NCI-H2029 (cell line): ENCODE results near the gene METTL4.

ENCODE experiments used
- DNase-seq: peaks from one replicate; lab custom pipeline; 2025; lab: John Stamatoyannopoulos, UW

Gene METTL4

GRCh38 chr18:2571200-2572170 is at the start of gene METTL4, which contains the start of gene NDC80:
METTL4 (minus strand) TSS chr18:2571505; CDS start chr18:2567216, 4,289 bp downstream.
NDC80 (plus strand) TSS chr18:2571557; CDS start chr18:2572986, 1,429 bp downstream.
- DNase-seq, result peak; percentile 65

DNA sequence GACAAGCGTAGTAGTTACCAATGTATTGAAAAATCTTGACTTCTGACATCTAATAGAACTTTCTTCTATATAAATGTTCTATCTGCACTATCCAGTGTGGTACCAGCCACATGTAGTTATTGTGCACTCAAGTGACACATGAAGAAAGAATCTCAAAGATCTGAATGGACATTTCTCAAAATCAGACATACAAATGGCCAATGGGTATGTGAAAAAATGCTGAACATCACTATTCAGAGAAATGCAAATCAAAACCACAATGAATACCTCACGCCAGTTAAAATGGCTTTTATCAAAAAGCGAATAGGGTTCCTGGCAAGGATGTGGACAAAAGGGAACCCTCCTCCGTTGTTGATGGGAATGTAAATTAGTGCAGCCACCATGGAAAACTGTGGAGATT is 46.7 kb upstream of the METTL4 start:
- DNase-seq, result no peak

DNA sequence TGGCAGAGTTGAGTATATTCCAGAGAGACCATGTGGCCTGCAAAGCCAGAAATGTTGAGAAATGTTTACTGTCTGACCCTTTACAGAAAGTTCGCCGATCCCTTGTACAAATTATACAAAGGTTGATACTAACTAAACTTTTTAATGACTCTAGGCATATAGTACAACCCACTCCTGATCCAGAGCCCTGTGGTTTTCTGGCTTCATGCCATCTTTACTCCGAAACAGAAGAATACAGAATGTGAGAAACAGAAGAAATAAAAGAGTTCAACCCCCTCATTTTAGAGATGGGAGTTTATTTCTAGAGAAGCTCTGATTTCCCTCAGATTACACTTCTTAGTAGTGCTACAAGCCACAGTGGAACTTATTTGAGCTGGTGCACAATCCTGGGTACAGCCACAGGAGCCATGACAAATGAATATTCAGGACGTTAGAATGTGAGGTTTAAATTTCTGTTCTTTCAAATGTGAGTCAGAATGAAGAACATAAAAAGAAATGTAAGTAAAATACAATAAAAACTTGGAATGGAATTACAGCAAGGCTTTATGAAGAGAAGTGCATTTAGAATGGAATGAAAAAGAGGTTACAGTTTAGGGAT is 46.2 kb upstream of the METTL4 start:
- no peak for DNase-seq

- no peak for DNase-seq
Observed at GRCh38 chr18:2612996-2613395, 41.7 kb upstream of the METTL4 start.

GRCh38 chr18:2610549-2610948 is 39.2 kb upstream of the METTL4 start:
- DNase-seq, result no peak

DNA sequence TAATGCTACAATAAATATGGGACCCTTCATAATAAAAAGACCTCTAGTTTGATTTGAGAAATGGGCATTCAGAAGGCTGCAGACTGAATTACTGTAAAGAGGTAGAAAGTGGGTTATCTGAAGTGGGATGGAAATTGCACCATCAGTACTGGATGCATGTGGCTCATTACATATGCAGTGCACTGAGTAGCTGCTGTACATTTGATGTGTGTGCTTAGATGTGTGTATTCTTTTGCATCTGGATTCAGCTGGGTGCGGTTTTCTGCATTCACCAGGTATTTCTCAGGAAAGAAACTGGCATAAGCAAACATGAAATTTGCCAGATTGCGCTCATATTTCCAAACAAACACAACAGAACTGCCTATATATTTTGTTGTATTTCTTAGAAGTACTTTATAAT is 38.3 kb upstream of the METTL4 start:
- no peak for DNase-seq

- DNase-seq, result no peak
Observed at GRCh38 chr18:2606335-2606734, 35.0 kb upstream of the METTL4 start.

DNA sequence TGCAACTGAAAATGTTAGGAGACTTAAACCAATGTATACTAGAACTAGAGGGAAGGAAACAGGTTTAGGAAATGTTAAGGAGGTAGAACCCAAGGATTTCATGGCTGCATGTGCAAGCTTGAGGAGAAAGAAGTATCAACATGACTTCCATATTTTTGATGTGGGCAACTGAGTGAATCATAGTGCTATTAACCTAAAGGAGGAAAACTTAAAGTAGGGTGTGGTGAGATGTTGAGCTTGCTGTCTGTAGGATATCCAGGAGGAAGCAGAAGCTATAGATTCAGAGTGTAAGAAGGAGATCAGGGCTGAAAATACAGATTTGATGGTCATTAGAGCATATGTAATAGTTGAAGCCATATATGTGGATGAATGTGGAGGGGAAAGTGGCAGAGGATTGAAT is 31.5 kb upstream of the METTL4 start:
- no peak for DNase-seq

- DNase-seq, result no peak
Observed at GRCh38 chr18:2597639-2598038, 26.3 kb upstream of the METTL4 start.

DNA sequence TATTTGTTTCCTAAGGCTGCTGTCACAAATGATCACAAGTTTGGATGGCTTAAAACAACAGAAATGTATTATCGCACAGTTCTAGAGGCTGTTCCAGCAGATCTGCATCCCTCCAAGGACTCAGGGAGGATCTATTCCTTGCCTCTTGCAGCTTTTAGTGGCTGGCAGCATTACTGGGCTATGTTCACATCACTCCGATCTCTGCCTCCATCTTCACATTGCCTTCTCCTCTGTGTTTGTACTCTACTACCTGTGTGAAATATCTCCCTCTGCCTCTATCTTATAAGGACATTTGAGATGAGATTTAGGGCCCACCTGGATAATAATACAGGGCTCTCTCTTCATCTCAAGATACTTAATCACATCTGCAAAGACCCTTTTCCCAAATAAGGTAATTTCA is 19.0 kb upstream of the METTL4 start:
- DNase-seq, result no peak

- no peak for DNase-seq
Observed at GRCh38 chr18:2589345-2590068, 18.2 kb upstream of the METTL4 start.

GRCh38 chr18:2588666-2589344 is 17.5 kb upstream of the METTL4 start:
- DNase-seq, result no peak

DNA sequence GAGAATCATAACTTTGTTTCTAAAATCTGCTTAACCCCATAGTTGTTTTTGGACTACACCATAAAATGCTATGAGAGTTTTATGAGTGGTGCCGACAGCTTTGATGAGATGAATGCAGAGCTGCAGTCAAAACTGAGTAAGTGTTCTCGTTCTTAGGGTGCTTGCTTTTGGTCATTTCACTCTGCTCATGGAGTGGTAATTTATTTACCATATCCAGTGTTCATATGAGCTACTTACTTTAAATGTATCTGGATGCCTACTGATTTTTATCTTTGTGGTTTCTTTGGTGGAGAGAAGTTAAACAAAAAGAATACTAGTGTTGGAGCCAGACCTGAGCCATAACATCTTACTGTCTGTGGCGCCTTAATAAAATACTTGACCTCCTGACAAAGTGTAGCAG is 16.5 kb upstream of the METTL4 start:
- DNase-seq, result no peak

GRCh38 chr18:2573408-2573807 is 2.1 kb upstream of the METTL4 start:
- DNase-seq, result no peak

- DNase-seq, result no peak
Observed at GRCh38 chr18:2572892-2573291, 1.6 kb upstream of the METTL4 start.

DNA sequence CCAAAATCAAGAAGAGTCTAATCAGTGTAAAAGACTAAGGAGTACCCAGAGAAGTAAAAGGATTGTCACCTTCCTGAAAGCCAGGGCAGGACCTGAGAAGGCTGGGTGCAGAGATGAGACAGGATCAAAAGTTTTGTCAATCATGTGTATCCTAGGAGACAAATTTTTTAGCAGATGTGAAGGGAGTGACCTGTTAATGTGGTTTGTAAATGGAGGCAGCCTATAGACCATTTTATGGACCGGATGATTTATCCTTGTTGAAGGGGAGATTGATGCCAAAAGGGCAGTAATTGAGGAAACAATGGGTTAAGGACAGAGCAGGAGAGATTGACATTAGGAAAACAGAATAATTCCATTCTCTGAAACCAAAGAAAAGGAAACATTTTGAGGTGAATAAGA is 865 bp upstream of the METTL4 start:
- DNase-seq, result no peak

GRCh38 chr18:2570772-2571199 is 519 bp downstream of the METTL4 start:
- no peak for DNase-seq

DNA sequence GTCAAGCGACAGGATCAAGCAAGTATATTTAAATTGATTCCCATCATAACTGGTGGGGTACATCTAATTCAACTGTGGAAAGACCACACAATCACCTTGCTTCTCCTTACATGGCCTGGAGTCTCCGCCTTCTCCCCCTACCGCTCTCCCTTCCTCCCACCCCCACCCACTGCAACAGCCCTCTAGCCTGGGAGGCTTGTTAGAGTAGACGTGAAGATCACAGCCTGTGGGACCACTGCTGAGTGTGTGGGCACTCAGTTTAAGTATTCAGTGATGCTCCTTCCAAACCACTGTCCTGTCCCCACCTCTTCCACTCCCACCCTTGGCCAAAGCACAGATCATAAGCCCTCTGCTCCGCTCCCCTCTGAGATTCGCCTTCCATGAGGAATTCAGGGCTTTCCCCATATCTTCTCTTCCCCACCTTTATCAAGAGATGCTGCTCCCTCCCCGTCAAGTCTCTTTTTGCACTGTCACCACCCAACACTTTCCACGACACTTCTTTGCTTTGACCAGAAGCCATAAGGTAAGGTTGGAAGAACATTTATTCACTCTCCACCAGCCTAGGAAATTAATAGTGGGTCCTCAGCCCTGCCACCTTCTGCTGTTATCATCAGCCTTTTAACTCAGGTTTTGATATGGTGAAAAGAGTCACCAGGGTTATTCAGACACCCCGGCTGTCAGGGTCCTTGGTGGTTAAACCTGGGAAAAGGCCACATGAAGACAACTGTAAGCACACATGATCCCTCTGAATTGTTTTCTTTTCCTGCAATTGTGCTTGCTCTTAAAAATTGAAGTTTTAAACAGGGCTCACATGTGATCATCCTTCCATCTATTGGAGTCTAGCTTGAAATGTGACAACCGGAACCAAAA is 1.7 kb downstream of the METTL4 start:
- no peak for DNase-seq

DNA sequence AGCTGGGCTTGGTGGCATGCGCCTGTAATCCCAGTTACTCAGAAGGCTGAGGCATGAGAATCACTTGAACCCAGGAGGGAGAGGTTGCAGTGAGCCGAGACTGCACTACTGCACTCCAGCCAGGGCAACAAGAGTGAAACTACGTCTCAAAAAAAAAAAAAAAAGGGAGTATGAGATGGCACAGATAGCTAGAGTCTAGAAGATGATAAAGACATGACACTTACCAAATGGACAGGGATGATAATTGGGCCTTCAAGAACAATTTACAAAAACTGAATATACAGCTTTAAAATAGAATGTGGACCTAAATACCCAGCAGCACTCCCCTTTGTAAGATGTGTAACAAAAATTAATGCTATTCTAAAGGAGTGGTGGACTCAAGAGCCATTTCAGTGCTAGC is 2.7 kb downstream of the METTL4 start:
- no peak for DNase-seq

GRCh38 chr18:2568129-2568528 is 3.2 kb downstream of the METTL4 start:
- no peak for DNase-seq

- no peak for DNase-seq
Observed at GRCh38 chr18:2564373-2564772, 6.9 kb downstream of the METTL4 start.
